EL (cell line): ENCODE measurements around the gene DEPP1.

ENCODE experiments used
- DNase-seq: peaks from one replicate; pipeline ENCODE4 v3.0.0-alpha.2; 2016

The DEPP1 gene

GRCh38 chr10:44950326-44951225 is 28.0 kb downstream of the DEPP1 start:
- no peak for DNase-seq

GRCh38 chr10:44949915-44950314 is 28.7 kb downstream of the DEPP1 start:
- no peak for DNase-seq

GRCh38 chr10:44949127-44949802 is 29.3 kb downstream of the DEPP1 start:
- no peak for DNase-seq

- no peak for DNase-seq
Measured at GRCh38 chr10:44948642-44949041, 30.0 kb downstream of the DEPP1 start.

- no peak for DNase-seq
Measured at GRCh38 chr10:44947371-44948152, 31.0 kb downstream of the DEPP1 start.

GRCh38 chr10:44946205-44946604 is 32.4 kb downstream of the DEPP1 start:
- peak; percentile 19 for DNase-seq

- no peak for DNase-seq
Measured at GRCh38 chr10:44944354-44944753, 34.3 kb downstream of the DEPP1 start.

- DNase-seq = no peak
Measured at GRCh38 chr10:44939691-44940401, 38.8 kb downstream of the DEPP1 start.

- no peak for DNase-seq
Measured at GRCh38 chr10:44938956-44939355, 39.7 kb downstream of the DEPP1 start.

- peak; percentile 54 for DNase-seq
Measured at GRCh38 chr10:44937196-44938005, 41.2 kb downstream of the DEPP1 start.

- no peak for DNase-seq
Measured at GRCh38 chr10:44936314-44936975, 42.2 kb downstream of the DEPP1 start.

- no peak for DNase-seq
Measured at GRCh38 chr10:44935966-44936295, 42.7 kb downstream of the DEPP1 start.

- peak; percentile 91 for DNase-seq
Measured at GRCh38 chr10:44935201-44935965, 43.2 kb downstream of the DEPP1 start.

- no peak for DNase-seq
Measured at GRCh38 chr10:44934416-44935200, 44.0 kb downstream of the DEPP1 start.

GRCh38 chr10:44933451-44934321 is 44.9 kb downstream of the DEPP1 start:
- DNase-seq = no peak

GRCh38 chr10:44932517-44933450 is 45.8 kb downstream of the DEPP1 start:
- peak; percentile 80 for DNase-seq
